NCI-H748 (cell line): Measurements from ENCODE around the gene OR6Q1.
A peak's percentile ranks its signal among the peaks of the same experiment; 100 is the strongest.

Experiments used
- DNase-seq: peaks from one replicate; lab custom pipeline; 2025; ENCODE audit not compliant: unreplicated experiment; lab: John Stamatoyannopoulos, UW

Gene OR6Q1

GRCh38 chr11:58057481-58057880, 26.7 kb downstream of the OR6Q1 start:
- DNase-seq, result no peak

- DNase-seq, result peak; percentile 96
Observed at GRCh38 chr11:58058276-58059006, 27.7 kb downstream of the OR6Q1 start.

- DNase-seq, result no peak
Observed at GRCh38 chr11:58059007-58059350, 28.2 kb downstream of the OR6Q1 start.

GRCh38 chr11:58060535-58060934, 29.8 kb downstream of the OR6Q1 start:
- no peak for DNase-seq

- DNase-seq, result peak; percentile 8
Observed at GRCh38 chr11:58060939-58061672, 30.4 kb downstream of the OR6Q1 start.

GRCh38 chr11:58061813-58062212, 31.1 kb downstream of the OR6Q1 start:
- no peak for DNase-seq

- DNase-seq, result no peak
Observed at GRCh38 chr11:58067685-58068084, 36.9 kb downstream of the OR6Q1 start.

GRCh38 chr11:58068655-58069054, 37.9 kb downstream of the OR6Q1 start:
- DNase-seq, result no peak

- DNase-seq, result no peak
Observed at GRCh38 chr11:58070585-58070984, 39.8 kb downstream of the OR6Q1 start.

- no peak for DNase-seq
Observed at GRCh38 chr11:58075781-58076180, 45.0 kb downstream of the OR6Q1 start.
